Parathyroid adenoma (tissue), 2 donors: ENCODE data around the gene MT1G.

Source experiments
- H2AFZ ChIP-seq: fragments of 300-600 bp; sonication (generic); one replicate; pipeline ENCODE4 v1.7.0; 2017; ENCODE audit warnings: antibody characterized with exemption, mild to moderate bottlenecking
- H3K27ac ChIP-seq: fragments of 300-600 bp; sonication (generic); one replicate; pipeline ENCODE4 v1.7.0; 2017
- H3K27me3 ChIP-seq: fragments of 300-600 bp; sonication (generic); one replicate; pipeline ENCODE4 v1.7.0; 2017; ENCODE audit warnings: low read length; ENCODE audit not compliant: control insufficient read depth, insufficient read depth
- H3K36me3 ChIP-seq: fragments of 300-600 bp; sonication (generic); one replicate; pipeline ENCODE4 v1.7.0; 2017; ENCODE audit warnings: low read length; ENCODE audit not compliant: control insufficient read depth, insufficient read depth
- H3K4me1 ChIP-seq: fragments of 300-600 bp; sonication (generic); one replicate; pipeline ENCODE4 v1.7.0; 2017; ENCODE audit warnings: control low read depth
- H3K4me2 ChIP-seq: fragments of 300-600 bp; sonication (generic); one replicate; pipeline ENCODE4 v1.7.0; 2017; ENCODE audit warnings: low read length
- H3K4me3 ChIP-seq: fragments of 300-600 bp; sonication (generic); one replicate; pipeline ENCODE4 v1.7.0; 2017; ENCODE audit warnings: low read depth, low read length
- H3K79me2 ChIP-seq: fragments of 300-600 bp; sonication (generic); one replicate; pipeline ENCODE4 v1.7.0; 2017; ENCODE audit warnings: control low read depth
- H3K9ac ChIP-seq: fragments of 300-600 bp; sonication (generic); one replicate; pipeline ENCODE4 v1.7.0; 2017; ENCODE audit warnings: mild to moderate bottlenecking
- H3K9me3 ChIP-seq: fragments of 300-600 bp; sonication (generic); one replicate; pipeline ENCODE4 v1.7.0; 2017; ENCODE audit warnings: low read length; ENCODE audit not compliant: control insufficient read depth
- CTCF ChIP-seq: fragments of 300-600 bp; sonication (generic); IDR thresholded peaks from one replicate; pipeline ENCODE4 v1.7.0; 2017; ENCODE audit warnings: antibody characterized with exemption, mild to moderate bottlenecking
- donor health status: primary hyperparathyroidism.

The MT1G gene

GRCh38 chr16:56633535-56633934 lies 34.3 kb downstream of the MT1G start:
- Histone ChIP-seq H3K9me3 (no peaks in the 10 kb centered on the region), H3K4me3 (no peak overlapping the region), H3K9ac (no peak overlapping the region), H3K4me1 (no peaks in the 10 kb centered on the region), H3K36me3 (no peaks in the 10 kb centered on the region), H3K27me3 (no peaks in the 10 kb centered on the region), H3K27ac (no peak overlapping the region), H2AFZ (no peak overlapping the region), H3K79me2 (no peaks in the 10 kb centered on the region), H3K4me2 (no peak overlapping the region)
- TF ChIP-seq CTCF = no peak

- no peaks in the 10 kb centered on the region for H3K4me1 ChIP-seq
- no peaks in the 10 kb centered on the region for H3K79me2 ChIP-seq
- H3K27ac ChIP-seq = no peak overlapping the region
- H3K9me3 ChIP-seq = no peaks in the 10 kb centered on the region
- H3K4me3 ChIP-seq = peak overlapping the region; percentile 47
- no peak overlapping the region for H3K9ac ChIP-seq
- no peaks in the 10 kb centered on the region for H3K36me3 ChIP-seq
- H3K4me2 ChIP-seq = peak overlapping the region; percentile 79
- peak overlapping the region; percentile 21 for H2AFZ ChIP-seq
- no peaks in the 10 kb centered on the region for H3K27me3 ChIP-seq
- TF ChIP-seq CTCF = no peak
These were observed 35.0 kb downstream of the MT1G start for GRCh38 chr16:56632848-56633365.

GRCh38 chr16:56632156-56632847 lies 35.6 kb downstream of the MT1G start, which contains the start of gene MT1M:
TSS of gene MT1M (plus strand) at chr16:56632659. CDS start at chr16:56632732, 73 bp downstream.
- Histone ChIP-seq H3K4me2 (peak within 1 kb of the TSS; percentile 79), H3K36me3 (no peaks in the 10 kb centered on the region), H3K27ac (peak within 1 kb of the TSS; percentile 25), H2AFZ (peak within 1 kb of the TSS; percentile 21), H3K4me3 (peak within 1 kb of the TSS; percentile 47), H3K4me1 (no peaks in the 10 kb centered on the region), H3K27me3 (no peaks in the 10 kb centered on the region), H3K9ac (no peak within 1 kb of the TSS), H3K79me2 (no peaks in the 10 kb centered on the region), H3K9me3 (no peaks in the 10 kb centered on the region)
- no peak for TF ChIP-seq CTCF

- H3K36me3 ChIP-seq = no peaks in the 10 kb centered on the region
- no peaks in the 10 kb centered on the region for H3K79me2 ChIP-seq
- H3K27ac ChIP-seq = peak overlapping the region; percentile 25
- peak overlapping the region; percentile 79 for H3K4me2 ChIP-seq
- no peaks in the 10 kb centered on the region for H3K27me3 ChIP-seq
- peak overlapping the region; percentile 21 for H2AFZ ChIP-seq
- no peaks in the 10 kb centered on the region for H3K9me3 ChIP-seq
- no peak overlapping the region for H3K9ac ChIP-seq
- TF ChIP-seq CTCF = no peak
- no peaks in the 10 kb centered on the region for H3K4me1 ChIP-seq
- H3K4me3 ChIP-seq = peak overlapping the region; percentile 47
These were observed 36.1 kb downstream of the MT1G start for GRCh38 chr16:56631832-56632155.

GRCh38 chr16:56631197-56631596 lies 36.7 kb downstream of the MT1G start:
- Histone ChIP-seq H3K9ac (no peak overlapping the region), H3K36me3 (no peaks in the 10 kb centered on the region), H3K4me3 (no peak overlapping the region), H3K4me1 (no peaks in the 10 kb centered on the region), H3K9me3 (no peaks in the 10 kb centered on the region), H3K4me2 (no peak overlapping the region), H3K79me2 (no peaks in the 10 kb centered on the region), H3K27ac (no peak overlapping the region), H3K27me3 (no peaks in the 10 kb centered on the region), H2AFZ (no peak overlapping the region)
- no peak for TF ChIP-seq CTCF
